ENCODE results near the gene PDE6H. TPM values are rescaled to one million over a fixed set of nuclear protein-coding genes. Genes with fewer than 3 reads are reported as not detected.

PDE6H gene
- polyA plus RNA-seq, 2 of the 4 experiments (the other 2 are of a cell fraction) = not detected

DNA sequence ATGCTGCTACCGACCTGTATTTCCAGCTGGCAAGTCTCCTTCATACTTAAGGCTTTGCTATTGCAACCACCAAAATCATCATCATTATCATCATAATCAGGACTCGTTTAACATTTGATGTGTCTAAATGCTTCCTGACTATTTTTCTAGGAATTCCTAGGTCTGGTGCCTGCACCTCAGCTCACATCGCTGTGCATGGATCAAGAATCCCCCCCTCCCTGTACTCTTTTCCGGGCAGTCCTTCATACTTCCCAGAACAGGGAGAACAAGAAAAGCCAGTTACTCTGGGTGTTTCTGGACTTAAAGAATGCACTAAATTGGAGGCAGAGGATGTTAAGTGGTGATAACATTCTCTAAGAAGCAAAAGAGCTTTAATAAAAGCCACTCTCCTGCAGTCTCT is 43.9 kb upstream of the PDE6H start (continued):
- TF ChIP-seq CEBPB (IDR thresholded peaks at IDR 0.05) (no peak), TFCP2L1 (CRISPR knock-in tag; IDR thresholded peaks at IDR 0.05) (no peak), EP300 (IDR thresholded peaks at IDR 0.05) (no peak)
- TF ChIP-seq, protein P1, sequence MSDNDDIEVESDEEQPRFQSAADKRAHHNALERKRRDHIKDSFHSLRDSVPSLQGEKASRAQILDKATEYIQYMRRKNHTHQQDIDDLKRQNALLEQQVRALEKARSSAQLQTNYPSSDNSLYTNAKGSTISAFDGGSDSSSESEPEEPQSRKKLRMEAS (IDR thresholded peaks at IDR 0.05) = no peak
- TF ChIP-seq, protein P2, sequence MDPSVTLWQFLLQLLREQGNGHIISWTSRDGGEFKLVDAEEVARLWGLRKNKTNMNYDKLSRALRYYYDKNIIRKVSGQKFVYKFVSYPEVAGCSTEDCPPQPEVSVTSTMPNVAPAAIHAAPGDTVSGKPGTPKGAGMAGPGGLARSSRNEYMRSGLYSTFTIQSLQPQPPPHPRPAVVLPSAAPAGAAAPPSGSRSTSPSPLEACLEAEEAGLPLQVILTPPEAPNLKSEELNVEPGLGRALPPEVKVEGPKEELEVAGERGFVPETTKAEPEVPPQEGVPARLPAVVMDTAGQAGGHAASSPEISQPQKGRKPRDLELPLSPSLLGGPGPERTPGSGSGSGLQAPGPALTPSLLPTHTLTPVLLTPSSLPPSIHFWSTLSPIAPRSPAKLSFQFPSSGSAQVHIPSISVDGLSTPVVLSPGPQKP (IDR thresholded peaks at IDR 0.05; ENCODE audit: low read depth, low read length) = no peak
- TF ChIP-seq, protein P3, sequence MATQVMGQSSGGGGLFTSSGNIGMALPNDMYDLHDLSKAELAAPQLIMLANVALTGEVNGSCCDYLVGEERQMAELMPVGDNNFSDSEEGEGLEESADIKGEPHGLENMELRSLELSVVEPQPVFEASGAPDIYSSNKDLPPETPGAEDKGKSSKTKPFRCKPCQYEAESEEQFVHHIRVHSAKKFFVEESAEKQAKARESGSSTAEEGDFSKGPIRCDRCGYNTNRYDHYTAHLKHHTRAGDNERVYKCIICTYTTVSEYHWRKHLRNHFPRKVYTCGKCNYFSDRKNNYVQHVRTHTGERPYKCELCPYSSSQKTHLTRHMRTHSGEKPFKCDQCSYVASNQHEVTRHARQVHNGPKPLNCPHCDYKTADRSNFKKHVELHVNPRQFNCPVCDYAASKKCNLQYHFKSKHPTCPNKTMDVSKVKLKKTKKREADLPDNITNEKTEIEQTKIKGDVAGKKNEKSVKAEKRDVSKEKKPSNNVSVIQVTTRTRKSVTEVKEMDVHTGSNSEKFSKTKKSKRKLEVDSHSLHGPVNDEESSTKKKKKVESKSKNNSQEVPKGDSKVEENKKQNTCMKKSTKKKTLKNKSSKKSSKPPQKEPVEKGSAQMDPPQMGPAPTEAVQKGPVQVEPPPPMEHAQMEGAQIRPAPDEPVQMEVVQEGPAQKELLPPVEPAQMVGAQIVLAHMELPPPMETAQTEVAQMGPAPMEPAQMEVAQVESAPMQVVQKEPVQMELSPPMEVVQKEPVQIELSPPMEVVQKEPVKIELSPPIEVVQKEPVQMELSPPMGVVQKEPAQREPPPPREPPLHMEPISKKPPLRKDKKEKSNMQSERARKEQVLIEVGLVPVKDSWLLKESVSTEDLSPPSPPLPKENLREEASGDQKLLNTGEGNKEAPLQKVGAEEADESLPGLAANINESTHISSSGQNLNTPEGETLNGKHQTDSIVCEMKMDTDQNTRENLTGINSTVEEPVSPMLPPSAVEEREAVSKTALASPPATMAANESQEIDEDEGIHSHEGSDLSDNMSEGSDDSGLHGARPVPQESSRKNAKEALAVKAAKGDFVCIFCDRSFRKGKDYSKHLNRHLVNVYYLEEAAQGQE (IDR thresholded peaks at IDR 0.05) = no peak

- ChIA-PET CTCF (no interaction called here), POLR2A (no interaction called here)
- DNase-seq (ENCODE audit: low read depth in 1 of 2, low spot score in 1 of 2) (no peak), ATAC-seq (no peak), FAIRE-seq (no peak)
- Histone ChIP-seq H3K4me2 (no peak overlapping the region), H3K9me3 (no peaks in the 10 kb centered on the region), H3K27ac (no peak overlapping the region), H3K4me1 (no peaks in the 10 kb centered on the region; the same call in 2 of the 3 replicates), H3K4me3 (no peak overlapping the region)
- TF ChIP-seq ZFP36 (IDR thresholded peaks at IDR 0.05; ENCODE audit: borderline replicate concordance, partially characterized antibody) (no peak), HOXA7 (CRISPR knock-in tag; IDR thresholded peaks at IDR 0.05) (no peak), MYC (IDR thresholded peaks at IDR 0.05; ENCODE audit: borderline replicate concordance, low read length) (no peak), TFCP2L1 (CRISPR knock-in tag; IDR thresholded peaks at IDR 0.05) (no peak), ZC3H11A (IDR thresholded peaks at IDR 0.05) (no peak), RAD21 (conservative IDR thresholded peaks at IDR 0.05 in 1 of 2, IDR thresholded peaks at IDR 0.05 in 1 of 2) (no peak), TP53 (CRISPR knock-in tag; IDR thresholded peaks at IDR 0.05) (no peak), POLR2A (IDR thresholded peaks at IDR 0.05; ENCODE audit: low read length) (no peak), MAZ (IDR thresholded peaks at IDR 0.05; ENCODE audit: borderline replicate concordance, low read depth, low read length) (no peak), POLR2AphosphoS2 (conservative IDR thresholded peaks at IDR 0.05; ENCODE audit: low read length) (no peak), RFX5 (IDR thresholded peaks at IDR 0.05) (no peak), PBX3 (IDR thresholded peaks at IDR 0.05) (no peak), FOSB (CRISPR knock-in tag; IDR thresholded peaks at IDR 0.05) (no peak), HOXB5 (CRISPR knock-in tag; IDR thresholded peaks at IDR 0.05) (no peak), NPAS2 (CRISPR knock-in tag; IDR thresholded peaks at IDR 0.05; ENCODE audit: borderline replicate concordance) (no peak), BCL3 (IDR thresholded peaks at IDR 0.05) (no peak), KDM1A (IDR thresholded peaks at IDR 0.05; ENCODE audit: low read depth) (no peak), PHF8 (IDR thresholded peaks at IDR 0.05; ENCODE audit: borderline replicate concordance, low read depth) (no peak)
- TF ChIP-seq, protein P1 (IDR thresholded peaks at IDR 0.05) = no peak
- TF ChIP-seq, protein P4, sequence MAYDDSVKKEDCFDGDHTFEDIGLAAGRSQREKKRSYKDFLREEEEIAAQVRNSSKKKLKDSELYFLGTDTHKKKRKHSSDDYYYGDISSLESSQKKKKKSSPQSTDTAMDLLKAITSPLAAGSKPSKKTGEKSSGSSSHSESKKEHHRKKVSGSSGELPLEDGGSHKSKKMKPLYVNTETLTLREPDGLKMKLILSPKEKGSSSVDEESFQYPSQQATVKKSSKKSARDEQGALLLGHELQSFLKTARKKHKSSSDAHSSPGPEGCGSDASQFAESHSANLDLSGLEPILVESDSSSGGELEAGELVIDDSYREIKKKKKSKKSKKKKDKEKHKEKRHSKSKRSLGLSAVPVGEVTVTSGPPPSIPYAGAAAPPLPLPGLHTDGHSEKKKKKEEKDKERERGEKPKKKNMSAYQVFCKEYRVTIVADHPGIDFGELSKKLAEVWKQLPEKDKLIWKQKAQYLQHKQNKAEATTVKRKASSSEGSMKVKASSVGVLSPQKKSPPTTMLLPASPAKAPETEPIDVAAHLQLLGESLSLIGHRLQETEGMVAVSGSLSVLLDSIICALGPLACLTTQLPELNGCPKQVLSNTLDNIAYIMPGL (CRISPR knock-in tag; IDR thresholded peaks at IDR 0.05; ENCODE audit: borderline replicate concordance) = no peak
These were observed 42.5 kb upstream of the PDE6H start for GRCh38 chr12:14930299-14930698.

Measured in A549 (cell line).